Activated CD8-positive, alpha-beta memory T cell treated with anti-CD3 and anti-CD28 coated beads, Interleukin-2, amount 50 U/mL, for 48 hours (primary cell): ENCODE results near the gene SMYD3.
"Not testable (repeated sequence)": the region's sequence is repeated elsewhere in the genome, so short reads cannot be mapped to it uniquely, and the experiment has no call there.

Experiments
- DNase-seq: peaks from one replicate; pipeline ENCODE4 v3.0.0-alpha.2; 2020

The SMYD3 gene

DNA sequence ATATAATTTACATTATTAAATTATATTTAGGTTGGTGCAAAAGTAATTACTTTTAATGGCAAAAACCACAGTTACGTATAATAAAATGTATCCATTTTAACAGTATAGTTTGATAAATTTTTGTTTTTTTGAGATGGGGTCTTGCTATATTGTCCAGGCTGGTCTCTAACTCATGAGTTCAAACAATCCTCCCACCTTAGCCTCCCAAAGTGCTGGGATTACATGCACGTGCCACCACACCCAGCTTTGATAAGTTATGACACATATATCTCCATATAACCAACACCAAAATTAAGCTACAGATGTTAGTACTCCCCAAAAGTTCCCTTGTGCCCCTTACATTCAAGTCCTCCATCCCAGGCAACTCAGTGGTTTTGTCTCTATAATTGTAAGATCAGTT lies 163.1 kb downstream of the SMYD3 start:
- no peak for DNase-seq

DNA sequence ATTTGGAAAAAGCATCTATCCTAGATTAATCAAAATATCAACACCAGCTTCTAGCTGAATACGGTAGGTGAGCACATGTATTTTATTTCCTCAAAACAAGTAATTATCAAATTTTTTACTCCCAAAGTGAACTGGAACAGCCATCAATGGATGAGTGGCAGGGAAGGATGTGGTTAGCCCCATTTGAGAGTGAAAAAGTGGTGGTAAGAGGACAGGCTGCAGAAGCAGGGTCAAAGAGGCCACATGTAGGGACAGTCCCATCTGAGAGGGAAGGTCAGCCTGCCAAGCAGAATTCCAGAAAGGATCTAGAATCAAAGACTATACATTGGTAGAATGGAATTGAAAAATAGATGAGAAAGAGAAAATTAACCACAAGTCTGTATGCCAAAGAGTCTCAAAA lies 163.8 kb downstream of the SMYD3 start:
- DNase-seq, result no peak

- DNase-seq, result no peak
These were observed 168.5 kb downstream of the SMYD3 start for GRCh38 chr1:246338546-246338945.

GRCh38 chr1:246338098-246338497 lies 169.0 kb downstream of the SMYD3 start:
- no peak for DNase-seq

GRCh38 chr1:246335151-246335550 lies 171.9 kb downstream of the SMYD3 start:
- DNase-seq, result no peak

- DNase-seq, result no peak
These were observed 173.2 kb downstream of the SMYD3 start for GRCh38 chr1:246333855-246334254.

DNA sequence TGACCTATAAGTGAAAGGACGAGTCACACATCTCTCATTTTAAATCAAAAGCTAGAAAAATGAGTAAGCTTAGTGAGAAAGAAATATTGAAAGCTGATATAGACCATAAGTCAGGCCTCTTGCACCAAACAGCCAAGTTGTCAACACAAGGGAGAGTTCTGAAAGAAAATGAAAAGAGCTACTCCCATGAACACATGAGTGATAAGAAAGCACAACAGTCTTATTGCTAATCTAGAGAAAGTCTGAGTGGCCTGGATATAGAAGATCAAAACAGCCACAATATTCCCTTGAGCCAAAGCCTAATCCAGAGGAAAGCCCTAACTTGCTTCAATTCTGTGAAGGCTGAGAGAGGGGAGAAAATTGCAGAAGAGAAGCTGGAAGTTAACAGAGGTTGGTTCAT lies 175.0 kb downstream of the SMYD3 start:
- DNase-seq, result no peak

DNA sequence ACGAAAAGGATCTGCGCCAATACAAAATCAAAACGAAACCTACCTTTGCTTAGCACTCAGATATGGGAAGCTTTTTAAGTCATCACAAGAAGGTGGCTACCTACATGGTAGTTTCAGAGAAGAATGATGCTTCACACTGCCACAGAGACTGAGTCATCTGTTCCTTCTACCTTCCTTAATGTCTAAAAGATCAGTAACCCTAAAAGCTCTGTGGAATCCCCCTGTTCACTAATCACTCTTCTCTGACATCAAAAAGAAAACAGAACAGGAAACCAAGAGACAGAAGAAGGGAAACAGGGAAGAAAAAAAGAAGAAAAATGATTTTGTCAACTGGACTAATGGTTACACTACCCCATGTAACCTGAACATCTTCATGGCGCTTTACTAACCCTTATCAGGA lies 177.2 kb downstream of the SMYD3 start:
- DNase-seq, result no peak

- DNase-seq, result not testable (repeated sequence)
These were observed 177.8 kb downstream of the SMYD3 start for GRCh38 chr1:246329292-246329691.

DNA sequence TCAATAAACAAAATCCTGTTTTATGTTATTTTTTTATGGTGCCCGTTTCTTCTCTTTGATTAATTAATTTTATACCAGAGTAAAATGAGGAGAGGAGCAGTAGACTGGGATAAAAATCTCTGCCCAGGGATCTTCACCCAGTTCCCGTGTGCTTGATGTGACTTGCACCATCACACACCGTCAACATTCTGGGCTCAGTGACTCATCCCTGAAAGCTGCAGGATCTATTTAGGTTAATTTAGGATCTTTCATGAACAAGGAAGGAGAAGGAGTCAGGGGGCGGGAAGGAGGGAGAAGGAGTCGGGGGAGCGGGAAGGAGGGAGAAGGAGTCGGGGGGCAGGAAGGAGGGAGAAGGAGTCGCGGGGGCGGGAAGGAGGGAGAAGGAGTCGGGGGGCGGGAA lies 182.4 kb downstream of the SMYD3 start:
- DNase-seq, result no peak

- DNase-seq, result not testable (repeated sequence)
These were observed 183.0 kb downstream of the SMYD3 start for GRCh38 chr1:246324033-246324432.

DNA sequence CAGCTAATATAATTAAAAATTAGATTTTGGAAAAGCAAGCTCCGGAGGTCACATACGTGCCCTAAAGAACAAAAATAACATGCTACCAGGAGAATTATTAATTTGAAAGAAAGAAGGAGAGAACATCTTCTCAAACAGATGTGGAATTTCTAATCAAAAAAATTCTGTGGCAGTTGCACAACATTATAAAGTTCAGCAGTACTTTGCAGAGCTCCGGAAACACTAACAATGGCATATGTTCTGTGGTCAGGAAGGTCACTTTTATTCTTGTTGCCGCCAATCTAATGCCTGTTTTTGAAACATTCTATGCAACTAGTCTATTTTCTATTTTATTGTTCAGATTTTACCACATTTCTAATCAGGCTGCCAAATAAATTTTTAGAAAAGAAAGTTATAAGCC lies 186.8 kb downstream of the SMYD3 start:
- DNase-seq, result no peak

DNA sequence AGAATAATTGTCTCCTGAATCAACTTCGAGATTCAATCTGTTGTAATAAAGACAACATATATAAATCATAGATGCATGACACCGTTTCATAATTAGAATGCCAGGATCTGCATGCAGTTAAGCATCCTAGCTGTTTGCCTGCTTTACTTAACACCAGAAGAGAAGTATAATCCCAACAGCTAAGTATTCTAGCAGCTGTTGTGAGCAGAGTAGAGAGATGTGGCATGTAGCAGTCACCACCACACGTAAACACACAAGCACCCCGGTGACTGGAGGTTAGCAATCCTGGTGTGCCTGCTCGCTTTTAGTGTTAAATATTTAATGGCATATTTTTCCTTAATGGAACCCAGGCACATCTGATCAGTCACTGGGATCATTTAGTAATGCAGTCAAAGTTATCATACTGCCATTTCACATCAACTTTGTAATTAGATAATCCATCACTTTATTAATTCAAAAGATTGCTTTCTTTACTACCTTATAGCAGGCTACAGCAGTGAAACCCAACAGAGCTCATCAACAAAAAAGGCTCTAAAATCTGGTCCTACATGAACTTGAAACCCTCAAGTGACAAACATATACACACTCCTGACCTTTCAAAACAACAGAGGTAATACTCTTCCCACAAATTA lies 187.9 kb downstream of the SMYD3 start:
- DNase-seq, result no peak

- DNase-seq, result no peak
These were observed 188.5 kb downstream of the SMYD3 start for GRCh38 chr1:246318622-246319021.

DNA sequence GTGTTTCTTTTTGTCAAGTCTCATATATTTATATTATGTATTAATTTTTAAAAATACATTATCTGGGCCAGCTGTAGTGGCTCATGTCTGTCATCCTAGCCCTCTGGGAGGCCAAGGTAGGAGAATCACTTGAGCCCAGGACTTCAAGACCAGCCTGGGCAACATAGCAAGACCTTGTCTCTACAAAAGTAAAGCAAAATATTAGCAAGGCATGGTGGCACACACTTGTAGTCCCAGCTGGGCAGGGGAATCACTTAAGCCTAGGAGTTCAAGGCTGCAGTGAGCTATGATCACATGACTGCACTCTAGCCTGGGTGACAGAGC lies 189.1 kb downstream of the SMYD3 start:
- no peak for DNase-seq

DNA sequence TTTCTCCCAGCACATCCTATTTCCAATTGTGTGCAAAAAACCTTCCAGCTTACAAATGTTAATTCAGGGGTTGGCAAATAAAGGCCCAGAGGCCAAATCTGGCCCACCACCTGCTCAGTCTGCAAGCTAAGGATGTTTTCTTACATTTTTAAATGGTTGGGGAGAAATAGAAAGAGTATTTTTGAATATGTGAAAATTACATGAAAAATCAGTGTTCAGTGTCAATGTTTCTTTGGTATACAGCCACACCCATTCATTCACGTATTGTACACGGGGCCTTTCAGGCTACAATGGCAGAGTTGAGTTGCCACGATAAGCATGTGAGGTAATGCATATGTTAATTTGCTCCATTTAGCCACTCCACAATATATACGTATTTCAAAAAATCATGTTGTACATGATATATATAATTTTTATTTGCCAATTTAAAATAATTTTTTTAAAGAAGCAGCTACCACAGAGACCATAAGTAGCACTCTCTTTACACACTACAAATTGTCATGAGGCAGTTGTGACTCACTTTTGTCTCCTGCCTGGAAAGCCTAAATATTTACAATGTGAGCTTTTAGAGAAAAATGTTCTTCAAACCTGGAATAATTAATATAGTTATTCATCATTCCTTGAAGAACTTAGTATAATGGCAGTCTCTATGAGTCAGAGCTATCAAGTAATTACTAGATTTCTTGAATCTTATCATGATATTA lies 189.6 kb downstream of the SMYD3 start:
- no peak for DNase-seq

DNA sequence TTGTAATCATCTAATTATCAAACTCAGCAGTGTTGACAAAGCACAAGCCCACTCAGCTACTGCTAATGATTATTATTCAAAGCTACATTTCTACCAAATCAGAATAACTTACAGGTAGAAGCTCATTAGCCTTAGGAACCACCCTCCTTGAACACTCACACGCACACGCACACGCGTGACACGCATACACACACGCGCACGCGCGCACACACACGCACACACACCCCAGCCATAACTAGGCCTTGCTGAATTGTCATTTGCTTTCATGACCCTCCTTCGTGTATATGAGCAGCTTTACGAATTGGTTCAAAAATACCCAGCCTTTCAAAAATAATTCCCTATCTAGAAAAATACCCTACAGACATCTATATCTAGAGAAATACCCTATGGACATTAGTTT lies 195.6 kb downstream of the SMYD3 start:
- no peak for DNase-seq

DNA sequence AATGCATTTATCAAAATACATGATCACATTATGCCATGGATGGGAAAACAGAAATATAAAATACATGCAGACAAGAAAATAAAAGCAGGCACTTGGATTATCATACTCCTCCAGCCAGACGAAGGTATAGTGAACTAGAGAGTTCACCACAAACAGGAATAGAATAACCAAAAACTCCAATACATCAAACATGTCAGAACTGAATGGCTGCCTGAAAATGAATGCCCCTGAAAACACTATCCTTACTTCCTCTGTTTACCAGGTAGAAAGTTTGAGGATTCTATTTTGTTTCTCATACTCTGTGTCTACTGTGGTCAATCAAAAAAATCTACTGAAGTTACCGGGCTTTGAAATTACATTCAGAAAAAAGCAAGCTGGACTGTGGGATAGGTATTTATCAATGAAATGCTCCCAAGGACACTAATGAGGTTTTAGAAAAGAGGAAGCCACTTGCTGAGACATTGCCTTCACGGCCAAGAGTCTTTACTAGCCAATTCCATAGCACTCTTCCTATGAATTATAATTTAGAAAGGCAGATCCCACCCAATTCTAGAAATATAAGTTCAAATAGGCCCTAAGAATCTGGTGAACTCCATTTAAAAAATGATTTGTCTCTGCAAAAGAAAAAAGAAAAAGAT lies 197.7 kb downstream of the SMYD3 start:
- no peak for DNase-seq

DNA sequence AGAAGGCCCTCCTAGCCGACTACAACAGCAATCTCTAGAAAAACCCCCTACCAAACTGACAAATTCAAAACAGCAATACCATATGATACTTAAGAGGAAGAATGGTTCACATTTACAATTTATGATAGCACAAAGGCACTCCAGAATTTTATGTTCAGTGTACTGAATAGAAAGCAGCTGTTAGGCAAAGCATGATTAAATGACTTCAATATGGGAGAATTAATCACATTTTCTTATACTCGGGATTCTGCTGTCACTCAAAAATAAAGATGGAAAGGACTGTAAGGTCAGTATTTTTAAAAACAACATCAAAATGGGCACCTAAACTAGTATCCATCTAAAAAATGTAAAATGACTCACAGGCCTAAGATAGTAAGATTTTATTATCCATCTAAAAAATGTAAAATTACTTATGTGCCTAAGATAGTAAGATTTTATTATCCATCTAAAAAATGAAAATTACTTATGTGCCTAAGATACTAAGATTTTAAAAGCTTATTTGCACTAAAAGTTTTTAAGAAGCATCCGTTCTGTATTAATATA lies 198.5 kb downstream of the SMYD3 start:
- no peak for DNase-seq

DNA sequence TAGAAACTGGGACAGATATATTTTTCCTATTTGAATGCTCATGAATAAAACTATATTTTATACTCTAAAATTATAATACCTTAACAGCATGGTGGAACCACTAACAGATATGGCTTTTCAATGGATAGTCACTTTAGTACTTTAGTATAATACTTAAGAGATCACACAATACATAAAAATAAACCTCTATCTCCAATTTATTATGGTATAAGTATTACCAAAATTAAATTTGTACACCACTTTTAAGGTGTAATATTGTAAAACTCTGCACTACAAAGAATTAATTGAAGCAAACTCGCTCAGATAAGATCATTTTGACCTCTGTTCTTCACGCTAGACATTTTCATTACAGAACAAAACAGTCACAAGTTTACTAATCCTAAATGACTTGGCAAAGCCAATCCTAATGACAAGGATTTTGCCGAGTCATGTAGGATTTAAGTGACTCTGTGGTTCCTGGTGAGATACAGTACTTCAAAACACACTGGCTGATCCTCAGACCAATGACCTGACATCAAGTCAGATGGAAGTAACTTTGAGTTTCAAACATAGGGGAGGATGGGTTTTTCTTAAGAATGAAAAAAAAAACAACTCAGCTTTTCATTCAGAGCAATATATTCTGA lies 200.6 kb downstream of the SMYD3 start:
- no peak for DNase-seq

- no peak for DNase-seq
These were observed 202.4 kb downstream of the SMYD3 start for GRCh38 chr1:246304484-246305259.

- no peak for DNase-seq
These were observed 204.3 kb downstream of the SMYD3 start for GRCh38 chr1:246302711-246303317.

GRCh38 chr1:246302251-246302625 lies 204.8 kb downstream of the SMYD3 start:
- DNase-seq, result no peak
